B cell (primary cell): Measurements from ENCODE around the gene NDUFA5.

ENCODE experiments used
- CTCF ChIP-seq: fragments of 200-600 bp; IDR thresholded peaks from one replicate; pipeline ENCODE4 v1.8.0; 2022; ENCODE audit warnings: antibody characterized with exemption, mild to moderate bottlenecking
- EZH2 ChIP-seq: IDR thresholded peaks from 2 replicates; pipeline ENCODE4 v1.6.1; 2012; ENCODE audit warnings: borderline replicate concordance, low read depth, mild to moderate bottlenecking, moderate library complexity, low read length; ENCODE audit not compliant: insufficient read depth, poor library complexity, severe bottlenecking

- peak; percentile 92 for TF ChIP-seq CTCF
- no peak for TF ChIP-seq EZH2
Measured at GRCh38 chr7:123494193-123494796, 63.3 kb downstream of the NDUFA5 start.
